OCI-M2 (cell line): ENCODE results near the gene NCL.

Source experiments
- DNase-seq: peaks from one replicate; lab custom pipeline; 2025; ENCODE audit not compliant: unreplicated experiment; lab: John Stamatoyannopoulos, UW

Gene NCL, protein sequence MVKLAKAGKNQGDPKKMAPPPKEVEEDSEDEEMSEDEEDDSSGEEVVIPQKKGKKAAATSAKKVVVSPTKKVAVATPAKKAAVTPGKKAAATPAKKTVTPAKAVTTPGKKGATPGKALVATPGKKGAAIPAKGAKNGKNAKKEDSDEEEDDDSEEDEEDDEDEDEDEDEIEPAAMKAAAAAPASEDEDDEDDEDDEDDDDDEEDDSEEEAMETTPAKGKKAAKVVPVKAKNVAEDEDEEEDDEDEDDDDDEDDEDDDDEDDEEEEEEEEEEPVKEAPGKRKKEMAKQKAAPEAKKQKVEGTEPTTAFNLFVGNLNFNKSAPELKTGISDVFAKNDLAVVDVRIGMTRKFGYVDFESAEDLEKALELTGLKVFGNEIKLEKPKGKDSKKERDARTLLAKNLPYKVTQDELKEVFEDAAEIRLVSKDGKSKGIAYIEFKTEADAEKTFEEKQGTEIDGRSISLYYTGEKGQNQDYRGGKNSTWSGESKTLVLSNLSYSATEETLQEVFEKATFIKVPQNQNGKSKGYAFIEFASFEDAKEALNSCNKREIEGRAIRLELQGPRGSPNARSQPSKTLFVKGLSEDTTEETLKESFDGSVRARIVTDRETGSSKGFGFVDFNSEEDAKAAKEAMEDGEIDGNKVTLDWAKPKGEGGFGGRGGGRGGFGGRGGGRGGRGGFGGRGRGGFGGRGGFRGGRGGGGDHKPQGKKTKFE

DNA sequence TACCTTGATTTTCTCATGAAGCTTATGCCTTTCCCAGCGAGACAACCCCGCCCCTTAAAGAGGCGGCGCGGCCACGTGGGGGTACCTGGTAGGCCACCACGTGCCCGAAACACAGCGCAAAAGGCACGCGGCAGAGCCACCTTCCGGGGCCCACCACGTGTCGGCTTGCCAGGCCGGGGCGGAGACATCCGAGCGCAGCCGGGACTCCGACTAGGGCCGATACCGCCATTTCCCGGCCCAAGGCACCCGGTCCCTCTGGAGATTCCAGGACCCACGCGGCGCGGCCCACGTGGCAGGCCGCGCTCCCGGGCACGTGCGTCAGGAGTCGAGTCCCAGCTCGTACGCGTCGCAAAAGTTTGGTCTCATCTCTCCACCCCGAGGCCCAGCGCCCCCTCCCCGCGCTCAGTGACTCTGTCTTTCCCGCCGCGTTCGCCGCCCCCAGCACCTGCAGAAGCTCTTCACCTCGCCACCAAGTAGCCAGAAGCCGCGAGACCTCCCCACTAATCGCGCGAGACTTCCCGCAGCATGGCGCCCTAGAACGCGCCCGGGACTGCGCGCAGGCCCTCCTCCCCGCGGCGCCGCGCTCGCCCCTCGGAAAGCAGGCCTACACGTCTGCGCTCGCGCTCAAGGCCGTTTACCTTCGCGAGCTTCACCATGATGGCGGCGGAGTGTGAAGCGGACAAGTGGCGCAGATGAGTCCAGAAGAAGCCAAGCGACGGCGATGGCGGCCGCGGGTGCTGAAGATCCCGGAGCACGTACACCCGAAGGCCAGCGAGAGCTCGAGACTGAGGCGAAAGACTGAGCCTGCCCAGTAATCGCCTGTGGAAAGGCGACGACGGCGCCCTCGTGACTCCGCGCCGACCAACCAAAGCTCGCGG lies at the start of gene NCL:
Gene NCL (minus strand): TSS at position 787 of the 878 bp plus-strand sequence. CDS start 131 bp downstream, at position 656.
- no peak for DNase-seq

DNA sequence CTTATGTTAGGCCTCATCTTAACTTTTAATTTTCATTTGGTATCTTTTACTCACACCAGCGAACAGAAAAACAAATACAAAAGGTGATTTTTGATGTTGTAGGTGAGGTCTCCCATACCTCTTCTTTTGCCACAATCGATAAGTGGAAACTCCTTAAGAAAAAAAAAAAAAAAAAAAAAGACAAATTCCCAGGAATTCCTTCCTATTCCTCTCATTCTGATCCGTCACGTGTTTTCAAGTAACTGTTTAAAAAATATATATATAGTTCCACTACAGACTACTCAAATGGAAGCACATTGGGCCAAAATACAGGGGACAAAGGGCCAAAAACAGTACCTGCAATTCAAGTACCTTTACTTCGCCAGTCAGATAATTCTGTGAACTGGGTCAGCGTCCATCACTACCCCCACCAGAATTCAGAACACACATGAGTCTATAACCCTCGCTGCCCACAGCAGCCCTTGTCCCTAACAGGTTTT lies 49.5 kb upstream of the NCL start:
- no peak for DNase-seq

- no peak for DNase-seq
Observed at GRCh38 chr2:231512222-231512621, 47.9 kb upstream of the NCL start.

GRCh38 chr2:231503766-231504165 lies 39.5 kb upstream of the NCL start:
- DNase-seq, result no peak

GRCh38 chr2:231502596-231502995 lies 38.3 kb upstream of the NCL start:
- no peak for DNase-seq

GRCh38 chr2:231497651-231498050 lies 33.4 kb upstream of the NCL start:
- DNase-seq, result no peak

GRCh38 chr2:231494669-231495068 lies 30.4 kb upstream of the NCL start:
- DNase-seq, result no peak

DNA sequence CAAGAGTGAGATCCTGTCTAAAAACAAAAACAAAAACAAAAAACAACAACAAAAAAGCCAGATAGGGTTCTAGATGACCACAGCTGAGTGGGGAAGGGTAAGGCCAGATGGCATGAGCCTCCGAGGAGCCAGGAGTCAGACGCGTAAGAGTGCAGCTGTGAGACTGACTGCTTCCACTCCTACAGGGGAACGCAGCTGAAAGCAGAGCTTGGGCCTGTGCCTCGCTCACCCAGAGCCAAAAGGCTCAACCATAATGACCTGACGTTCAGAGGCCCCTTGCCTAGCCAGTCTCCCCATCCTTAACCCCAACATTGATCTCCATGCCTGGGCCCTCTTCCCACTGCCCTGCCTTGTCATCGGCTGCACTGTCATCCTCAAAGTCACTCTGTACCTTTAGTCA lies 26.5 kb upstream of the NCL start:
- no peak for DNase-seq

GRCh38 chr2:231489990-231490389 lies 25.7 kb upstream of the NCL start:
- DNase-seq, result no peak

GRCh38 chr2:231488331-231488730 lies 24.0 kb upstream of the NCL start:
- no peak for DNase-seq

DNA sequence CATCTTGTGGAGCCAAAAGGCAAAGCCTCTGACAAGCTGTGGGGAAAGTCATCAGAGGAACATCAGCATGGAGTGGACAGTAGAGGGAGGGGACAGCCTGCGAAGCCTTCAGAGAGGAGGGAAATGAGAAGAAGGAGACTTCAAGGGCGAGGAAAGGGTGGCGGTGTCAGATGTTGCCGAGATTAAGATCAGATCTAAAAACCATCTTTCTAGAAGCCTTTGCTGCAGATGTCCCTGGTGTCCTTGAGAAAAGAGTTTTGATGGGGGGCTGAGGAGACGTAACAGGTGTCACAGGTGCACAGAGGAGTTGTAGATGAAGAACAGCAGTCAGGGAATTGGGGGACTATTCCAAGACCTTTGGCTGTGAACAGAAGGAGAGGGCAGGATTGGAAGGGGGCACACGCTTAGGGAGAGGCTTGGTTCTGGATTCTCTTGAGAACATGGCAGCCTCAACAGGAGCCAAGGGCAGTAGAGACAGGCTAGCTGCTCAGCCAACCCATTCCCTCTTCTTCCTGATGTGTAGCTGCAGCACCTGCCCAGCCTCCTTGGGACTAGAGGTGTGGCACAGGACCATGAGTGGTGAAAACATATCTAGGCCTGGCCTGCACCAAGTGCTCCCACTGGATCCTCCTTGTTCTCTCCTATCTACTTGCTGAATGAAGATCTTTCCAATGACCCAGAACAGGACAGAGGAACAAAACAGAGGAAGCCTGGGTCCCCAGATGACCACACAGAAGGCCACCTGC lies 22.7 kb upstream of the NCL start:
- DNase-seq, result no peak

DNA sequence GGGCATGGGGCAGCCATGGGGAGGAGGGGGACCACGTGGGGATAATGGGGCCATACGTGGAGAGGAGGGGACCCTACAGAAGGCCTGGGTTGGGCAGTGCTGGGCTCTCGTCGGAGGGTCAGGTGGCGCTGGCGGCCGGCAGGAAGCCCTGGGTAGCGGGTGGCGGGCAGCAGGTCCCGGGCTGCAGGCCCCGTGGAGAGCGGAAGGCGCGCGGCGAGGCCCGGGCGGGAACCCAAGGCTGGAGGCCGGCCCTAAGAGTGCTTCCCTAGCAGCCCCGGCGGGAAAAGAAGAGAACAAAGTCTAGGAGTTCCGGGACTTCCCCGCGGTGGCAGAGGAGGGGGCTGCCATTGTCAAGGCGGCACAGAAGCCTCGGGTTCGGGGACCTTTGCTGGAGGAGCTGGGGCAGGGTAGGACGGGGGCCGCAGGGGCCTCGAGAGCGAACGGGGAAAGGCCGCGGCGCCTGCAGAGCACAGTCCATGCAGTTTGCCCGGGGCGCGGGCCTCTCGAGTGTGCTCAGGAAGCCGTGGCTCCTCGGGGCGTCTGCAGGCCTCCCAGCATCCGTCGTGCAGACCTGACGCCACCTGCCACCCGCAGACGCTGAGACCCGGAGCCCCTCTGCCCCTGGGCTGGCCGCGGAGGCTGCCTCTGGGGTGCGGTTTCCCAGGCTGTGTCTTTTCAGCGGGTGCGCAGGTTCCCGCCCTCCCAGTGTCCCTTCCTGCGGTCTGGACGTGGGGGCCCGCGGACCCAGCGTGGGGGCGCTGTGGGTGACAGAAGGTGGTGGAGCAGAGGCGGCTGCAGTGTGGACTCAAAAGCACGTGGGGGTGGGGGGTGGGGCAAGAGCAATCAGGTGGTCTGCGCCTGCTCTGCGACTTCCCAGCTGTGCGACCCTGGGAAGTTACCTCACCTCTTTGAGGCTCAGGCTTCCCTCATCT lies 19.4 kb upstream of the NCL start:
- no peak for DNase-seq

GRCh38 chr2:231482806-231483391 lies 18.6 kb upstream of the NCL start:
- DNase-seq, result peak; percentile 11

GRCh38 chr2:231480781-231481180 lies 16.5 kb upstream of the NCL start:
- DNase-seq, result no peak

DNA sequence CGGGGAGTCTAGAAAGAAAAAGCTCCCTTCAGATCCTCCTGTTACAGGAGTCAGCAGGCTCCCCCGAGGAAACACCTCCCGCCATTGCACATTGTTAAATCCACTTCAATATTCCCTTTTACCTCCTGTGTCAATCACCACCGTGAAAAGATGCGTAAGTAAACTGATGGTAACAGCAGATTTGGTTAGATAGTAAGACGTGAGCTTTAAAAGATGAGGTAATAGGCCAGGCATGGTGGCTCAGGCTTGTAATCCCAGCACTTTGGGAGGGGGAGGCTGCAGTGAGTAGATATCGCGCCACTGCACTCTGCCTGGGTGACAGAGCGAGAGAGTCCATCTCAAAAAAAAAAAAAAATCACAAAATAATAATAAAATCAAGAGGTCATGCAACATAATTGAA lies 15.2 kb upstream of the NCL start:
- no peak for DNase-seq

DNA sequence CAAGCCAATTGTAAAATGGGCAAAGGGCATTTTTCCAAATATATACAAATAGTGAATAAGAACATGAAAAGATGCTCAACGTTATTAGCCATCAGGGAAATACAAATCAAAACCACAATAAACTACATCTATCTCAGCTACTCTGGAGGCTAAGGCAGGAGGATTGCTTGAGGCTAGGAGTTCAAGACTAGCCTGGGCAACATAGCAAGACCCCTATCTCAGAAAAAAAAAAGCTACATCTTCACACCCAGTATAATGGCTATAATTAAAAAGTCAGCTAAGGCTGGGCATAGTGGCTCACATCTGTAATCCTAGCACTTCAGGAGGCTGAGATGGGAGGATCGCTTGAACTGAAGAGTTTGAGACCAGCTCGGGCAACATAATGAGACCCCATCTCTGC lies 12.6 kb upstream of the NCL start:
- DNase-seq, result no peak

DNA sequence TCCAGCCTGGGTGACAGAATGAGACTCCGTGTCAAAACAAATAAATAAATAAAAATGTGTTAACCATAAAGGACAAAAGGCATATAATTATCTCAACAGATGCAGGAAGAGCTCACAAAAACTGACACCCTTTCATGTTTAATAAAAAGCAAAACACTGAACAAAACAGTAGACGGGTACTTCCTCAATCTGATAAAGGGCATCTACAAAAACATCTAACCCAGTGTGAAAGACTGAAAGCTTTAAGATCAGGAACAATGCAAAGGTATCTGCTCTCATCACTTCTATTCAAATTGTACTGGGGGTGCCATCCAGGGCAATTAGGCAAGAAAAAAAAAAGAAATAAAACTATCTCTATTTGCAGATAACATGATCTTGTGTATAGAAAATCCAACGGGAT lies 11.7 kb upstream of the NCL start:
- no peak for DNase-seq

GRCh38 chr2:231472816-231473215 lies 8.5 kb upstream of the NCL start:
- DNase-seq, result no peak

DNA sequence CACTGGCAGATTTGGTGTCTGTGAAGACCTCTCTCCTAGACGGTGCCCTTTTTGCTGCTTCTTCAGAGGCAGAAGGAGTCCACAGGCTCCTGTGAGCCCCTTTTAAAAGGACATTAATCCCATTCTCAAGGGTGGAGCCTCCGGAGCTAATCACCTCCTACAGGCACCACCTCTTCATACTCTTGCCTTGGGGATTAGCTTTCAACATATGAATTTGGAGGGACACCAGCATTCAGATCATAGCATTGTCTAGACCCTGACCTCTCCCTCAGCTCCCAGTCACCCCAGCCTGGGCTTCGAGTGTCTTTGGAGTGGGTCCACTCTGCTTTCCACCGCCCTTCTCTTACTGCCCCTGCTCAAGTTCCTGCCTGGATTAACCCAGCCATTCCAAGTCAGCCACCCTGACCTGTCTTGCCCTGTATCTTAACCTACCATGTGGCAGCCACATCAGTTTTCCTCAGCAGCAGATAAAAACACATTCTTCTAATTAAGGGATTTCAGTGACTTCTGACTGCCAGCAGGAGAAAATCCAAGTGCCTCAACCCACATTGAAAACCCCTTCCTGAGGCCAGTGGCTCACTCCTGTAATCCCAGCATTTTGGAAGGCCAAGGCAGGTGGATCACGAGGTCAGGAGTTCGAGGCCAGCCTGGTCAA lies 6.1 kb upstream of the NCL start:
- DNase-seq, result no peak
